GM23338 (cell line): Measurements from ENCODE around the gene SRA1. TPM values are rescaled to one million over a fixed set of nuclear protein-coding genes. Genes with fewer than 3 reads are reported as not detected.

Source experiments
- ATAC-seq: fragments of 200-7000 bp; cut with Tn5 transposase; 3 replicates; pipeline ENCODE4 v1.9.1; 2020
- DNase-seq: peaks from one replicate; pipeline ENCODE4 v3.0.0-alpha.2; 2015; ENCODE audit warnings: low spot score
- H2AFZ ChIP-seq: fragments of 200-600 bp; sonication (generic); 2 replicates; pipeline ENCODE4 v1.8.0; 2016; ENCODE audit warnings: antibody characterized with exemption, mild to moderate bottlenecking, moderate library complexity
- H3F3A ChIP-seq: fragments of 200-600 bp; sonication (generic); replicated peaks from 2 replicates; pipeline ENCODE4 v1.8.0; 2017; ENCODE audit warnings: antibody characterized with exemption, mixed run types, low read depth
- H3K27ac ChIP-seq: fragments of 200-600 bp; sonication (generic); 2 replicates; pipeline ENCODE4 v1.6.1; 2016; ENCODE audit warnings: low read depth
- H3K27me3 ChIP-seq: fragments of 200-600 bp; sonication (generic); 2 replicates; pipeline ENCODE4 v1.8.0; 2016; ENCODE audit warnings: mild to moderate bottlenecking, mixed run types, moderate library complexity; ENCODE audit not compliant: insufficient read depth
- H3K36me3 ChIP-seq: fragments of 200-600 bp; sonication (generic); 2 replicates; pipeline ENCODE4 v1.8.0; 2016; ENCODE audit warnings: mild to moderate bottlenecking; ENCODE audit not compliant: insufficient read depth
- H3K4me1 ChIP-seq: fragments of 200-600 bp; sonication (generic); 2 replicates; pipeline ENCODE4 v1.8.0; 2016; ENCODE audit warnings: mild to moderate bottlenecking, moderate library complexity; ENCODE audit not compliant: insufficient read depth
- H3K4me2 ChIP-seq: fragments of 200-600 bp; sonication (generic); 2 replicates; pipeline ENCODE4 v1.7.1; 2017; ENCODE audit warnings: mixed run types
- H3K4me3 ChIP-seq: fragments of 200-600 bp; sonication (generic); 2 replicates; pipeline ENCODE4 v1.6.1; 2016; ENCODE audit warnings: mixed run types
- H3K79me2 ChIP-seq: fragments of 200-600 bp; sonication (generic); replicated peaks from 2 replicates; pipeline ENCODE4 v1.8.0; 2017; ENCODE audit warnings: mild to moderate bottlenecking; ENCODE audit not compliant: insufficient read depth
- H3K9me2 ChIP-seq: fragments of 200-600 bp; sonication (generic); 2 replicates; pipeline ENCODE4 v1.8.0; 2017; ENCODE audit not compliant: insufficient read depth
- H4K20me1 ChIP-seq: fragments of 200-600 bp; sonication (generic); replicated peaks from 2 replicates; pipeline ENCODE4 v1.8.0; 2017; ENCODE audit warnings: mild to moderate bottlenecking; ENCODE audit not compliant: insufficient read depth
- H3K27ac Mint-ChIP-seq: 2 replicates; pipeline ENCODE4 v1.8.0; 2020; ENCODE audit warnings: inconsistent platforms, mild to moderate bottlenecking, moderate library complexity, mixed read lengths
- H3K27me3 Mint-ChIP-seq: 3 replicates; pipeline ENCODE4 v1.8.0; 2022; ENCODE audit warnings: low read depth, mild to moderate bottlenecking, moderate library complexity, mixed read lengths, inconsistent platforms; ENCODE audit not compliant: insufficient read depth, poor library complexity
- H3K36me3 Mint-ChIP-seq: 3 replicates; pipeline ENCODE4 v1.8.0; 2021; ENCODE audit warnings: low read depth, mild to moderate bottlenecking, inconsistent platforms, moderate library complexity, mixed read lengths
- H3K4me1 Mint-ChIP-seq: 3 replicates; pipeline ENCODE4 v1.8.0; 2020; ENCODE audit warnings: mild to moderate bottlenecking, inconsistent platforms, mixed read lengths
- H3K4me3 Mint-ChIP-seq: 3 replicates; pipeline ENCODE4 v1.8.0; 2021; ENCODE audit warnings: moderate library complexity, mild to moderate bottlenecking, inconsistent platforms, mixed read lengths
- H3K9me3 Mint-ChIP-seq: 3 replicates; pipeline ENCODE4 v1.8.0; 2020; ENCODE audit warnings: moderate library complexity, mild to moderate bottlenecking, inconsistent platforms, mixed read lengths
- CREB1 ChIP-seq: fragments of 250-450 bp; sonication (Bioruptor Pico); IDR thresholded peaks from 2 replicates; pipeline ENCODE4 v1.5.0; 2020; ENCODE audit warnings: low read depth, mild to moderate bottlenecking, moderate library complexity
- EZH2 ChIP-seq: fragments of 200-600 bp; sonication (generic); IDR thresholded peaks from one replicate; pipeline ENCODE4 v1.8.0; 2017; ENCODE audit warnings: antibody characterized with exemption, mild to moderate bottlenecking, low read depth; ENCODE audit not compliant: unreplicated experiment
- EZH2phosphoT487 ChIP-seq: fragments of 200-600 bp; sonication (generic); IDR thresholded peaks from one replicate; pipeline ENCODE4 v1.8.1; 2018; ENCODE audit warnings: antibody characterized with exemption; ENCODE audit not compliant: unreplicated experiment
- JUNB ChIP-seq: IDR thresholded peaks from one replicate; pipeline ENCODE4 v1.6.1; 2016; ENCODE audit warnings: antibody characterized with exemption; ENCODE audit not compliant: unreplicated experiment
- NANOG ChIP-seq: IDR thresholded peaks from 2 replicates; pipeline ENCODE4 v1.6.1; 2016; ENCODE audit warnings: antibody characterized with exemption, borderline replicate concordance
- POLR2AphosphoS5 ChIP-seq: IDR thresholded peaks from 2 replicates; pipeline ENCODE4 v1.6.1; 2016; ENCODE audit warnings: antibody characterized with exemption, low read depth
- REST ChIP-seq: IDR thresholded peaks from one replicate; pipeline ENCODE4 v1.6.1; 2018; ENCODE audit warnings: antibody characterized with exemption; ENCODE audit not compliant: unreplicated experiment
- STAT1 ChIP-seq: IDR thresholded peaks from one replicate; pipeline ENCODE4 v1.6.1; 2016; ENCODE audit warnings: antibody characterized with exemption; ENCODE audit not compliant: unreplicated experiment
- microRNA-seq: library from miRNA; unstranded; fragments of <30 nt; microRNA quantifications from one replicate; pipeline ENCODE4, GENCODE V29; 2017
- polyA plus RNA-seq: library from polyadenylated mRNA; unstranded; fragments of >200 nt; fragmentation: Nextera tagmentation; extraction: Ambion mirVana; gene quantifications from 2 replicates; pipeline ENCODE4 v1.2.1, GENCODE V29; 2016
- small RNA-seq: library from RNA; depleted of rRNA; stranded (forward); fragments of <200 nt; gene quantifications from one replicate; pipeline ENCODE3, GENCODE V24; 2014; ENCODE audit warnings: low replicate concordance
- total RNA-seq: library from RNA; depleted of rRNA; stranded (reverse); fragments of >200 nt; shearing (Covaris generic); gene quantifications from 2 replicates; pipeline ENCODE4 v1.2.3, GENCODE V29; 2014; rRNA removed
- TF ChIP-seq, protein P1 (sequence below), 2 experiments: fragments of 200-600 bp in 1 of 2; sonication (generic) in 1 of 2; conservative IDR thresholded peaks; 2 replicates each; pipeline versions ENCODE4 v1.5.1 to v1.6.1; 2016 to 2017; ENCODE audit warnings: antibody characterized with exemption in 2 of 2, low read depth in 2 of 2, mild to moderate bottlenecking in 2 of 2, moderate library complexity in 1 of 2
- TF ChIP-seq, protein P2 (sequence below): IDR thresholded peaks from 2 replicates; pipeline ENCODE4 v1.6.1; 2016; ENCODE audit warnings: antibody characterized with exemption

SRA1 gene
- total and polyA plus RNA-seq, 2 experiments from 2014 or later: 38.4 to 74.7 TPM

GRCh38 chr5:140502834-140503233 is 54.4 kb downstream of the SRA1 start:
- Mint-ChIP-seq H3K36me3 (peaks cover 26% of the 10 kb centered on the region), H3K4me3 (no peak overlapping the region), H3K9me3 (no peaks in the 10 kb centered on the region), H3K27ac (no peak overlapping the region), H3K27me3 (no peaks in the 10 kb centered on the region), H3K4me1 (no peaks in the 10 kb centered on the region)
- H3K4me2 ChIP-seq: no peak overlapping the region
- H4K20me1 ChIP-seq: peaks cover 5% of the 10 kb centered on the region; the same call in 1 of the 2 replicates
- ATAC-seq: no peak
- DNase-seq: no peak
- no peak overlapping the region for H3K4me3 ChIP-seq
- no peak overlapping the region for H3K27ac ChIP-seq
- no peaks in the 10 kb centered on the region for H3F3A ChIP-seq
- H3K79me2 ChIP-seq: no peaks in the 10 kb centered on the region; the same call in 1 of the 2 replicates
- H3K9me2 ChIP-seq: no peaks in the 10 kb centered on the region
- H3K36me3 ChIP-seq: peaks cover 29% of the 10 kb centered on the region
- H3K4me1 ChIP-seq: no peaks in the 10 kb centered on the region
- H3K27me3 ChIP-seq: no peaks in the 10 kb centered on the region
- H2AFZ ChIP-seq: no peak overlapping the region
- TF ChIP-seq NANOG (no peak), POLR2AphosphoS5 (no peak), EZH2 (no peak), REST (no peak), JUNB (no peak), CREB1 (CRISPR knock-in tag) (no peak), EZH2phosphoT487 (no peak), STAT1 (no peak)
- TF ChIP-seq, protein P1, sequence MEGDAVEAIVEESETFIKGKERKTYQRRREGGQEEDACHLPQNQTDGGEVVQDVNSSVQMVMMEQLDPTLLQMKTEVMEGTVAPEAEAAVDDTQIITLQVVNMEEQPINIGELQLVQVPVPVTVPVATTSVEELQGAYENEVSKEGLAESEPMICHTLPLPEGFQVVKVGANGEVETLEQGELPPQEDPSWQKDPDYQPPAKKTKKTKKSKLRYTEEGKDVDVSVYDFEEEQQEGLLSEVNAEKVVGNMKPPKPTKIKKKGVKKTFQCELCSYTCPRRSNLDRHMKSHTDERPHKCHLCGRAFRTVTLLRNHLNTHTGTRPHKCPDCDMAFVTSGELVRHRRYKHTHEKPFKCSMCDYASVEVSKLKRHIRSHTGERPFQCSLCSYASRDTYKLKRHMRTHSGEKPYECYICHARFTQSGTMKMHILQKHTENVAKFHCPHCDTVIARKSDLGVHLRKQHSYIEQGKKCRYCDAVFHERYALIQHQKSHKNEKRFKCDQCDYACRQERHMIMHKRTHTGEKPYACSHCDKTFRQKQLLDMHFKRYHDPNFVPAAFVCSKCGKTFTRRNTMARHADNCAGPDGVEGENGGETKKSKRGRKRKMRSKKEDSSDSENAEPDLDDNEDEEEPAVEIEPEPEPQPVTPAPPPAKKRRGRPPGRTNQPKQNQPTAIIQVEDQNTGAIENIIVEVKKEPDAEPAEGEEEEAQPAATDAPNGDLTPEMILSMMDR (conservative IDR thresholded peaks at IDR 0.05; ENCODE audit: low read depth in 2 of 2): no peak
- TF ChIP-seq, protein P2, sequence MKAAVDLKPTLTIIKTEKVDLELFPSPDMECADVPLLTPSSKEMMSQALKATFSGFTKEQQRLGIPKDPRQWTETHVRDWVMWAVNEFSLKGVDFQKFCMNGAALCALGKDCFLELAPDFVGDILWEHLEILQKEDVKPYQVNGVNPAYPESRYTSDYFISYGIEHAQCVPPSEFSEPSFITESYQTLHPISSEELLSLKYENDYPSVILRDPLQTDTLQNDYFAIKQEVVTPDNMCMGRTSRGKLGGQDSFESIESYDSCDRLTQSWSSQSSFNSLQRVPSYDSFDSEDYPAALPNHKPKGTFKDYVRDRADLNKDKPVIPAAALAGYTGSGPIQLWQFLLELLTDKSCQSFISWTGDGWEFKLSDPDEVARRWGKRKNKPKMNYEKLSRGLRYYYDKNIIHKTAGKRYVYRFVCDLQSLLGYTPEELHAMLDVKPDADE: no peak

Small RNA genes within 50 kb of the gene (microRNA-seq; reads per million reads assigned to microRNA genes)
- not detected for gene MIR6831

Small RNA genes within 50 kb of the gene (small RNA-seq; reads per million reads assigned to genes)
- gene RF00279 (0.12 reads per million), gene RF00443 (not detected)

Other genes with a start within 250 kb of the SRA1 start
- 2.0 and 2.9 TPM in 2 replicates for gene HBEGF, start 210.9 kb downstream of the SRA1 start, total RNA-seq
- gene HBEGF, start 210.9 kb downstream of the SRA1 start, polyA plus RNA-seq: 2.2 and 2.3 TPM in 2 replicates
- gene SLC4A9, start 197.3 kb downstream of the SRA1 start, total RNA-seq: 0.08 TPM in 1 of 2 replicates, not detected in the other
- gene SLC4A9, start 197.3 kb downstream of the SRA1 start, polyA plus RNA-seq: 0.08 TPM in 1 of 2 replicates, not detected in the other
- 119 and 123 TPM in 2 replicates for gene ANKHD1, start 155.6 kb downstream of the SRA1 start, total RNA-seq
- 58.6 and 73.0 TPM in 2 replicates for gene ANKHD1, start 155.6 kb downstream of the SRA1 start, polyA plus RNA-seq
- 2.4 TPM in 1 of 2 replicates, not detected in the other for gene EIF4EBP3, start 9.8 kb downstream of the SRA1 start, total RNA-seq
- 20.2 and 21.5 TPM in 2 replicates for gene EIF4EBP3, start 9.8 kb downstream of the SRA1 start, polyA plus RNA-seq
- gene APBB3, start 7.1 kb upstream of the SRA1 start, total RNA-seq: 10.2 and 15.4 TPM in 2 replicates
- gene APBB3, start 7.1 kb upstream of the SRA1 start, polyA plus RNA-seq: 7.7 and 9.0 TPM in 2 replicates
- gene SLC35A4, start 7.4 kb upstream of the SRA1 start, total RNA-seq: 34.4 and 39.1 TPM in 2 replicates
- 17.7 and 19.0 TPM in 2 replicates for gene SLC35A4, start 7.4 kb upstream of the SRA1 start, polyA plus RNA-seq
- gene CD14, start 75.7 kb upstream of the SRA1 start, total RNA-seq: not detected in 2 replicates
- gene CD14, start 75.7 kb upstream of the SRA1 start, polyA plus RNA-seq: 0.17 TPM in 1 of 2 replicates, not detected in the other
- 19.9 and 37.4 TPM in 2 replicates for gene TMCO6, start 82.0 kb upstream of the SRA1 start, total RNA-seq
- gene TMCO6, start 82.0 kb upstream of the SRA1 start, polyA plus RNA-seq: 18.7 and 19.0 TPM in 2 replicates
- gene NDUFA2, start 90.2 kb upstream of the SRA1 start, total RNA-seq: 48.8 and 55.7 TPM in 2 replicates
- gene NDUFA2, start 90.2 kb upstream of the SRA1 start, polyA plus RNA-seq: 292 and 317 TPM in 2 replicates
- gene IK, start 90.4 kb upstream of the SRA1 start, total RNA-seq: 58.9 and 77.3 TPM in 2 replicates
- gene IK, start 90.4 kb upstream of the SRA1 start, polyA plus RNA-seq: 116 and 128 TPM in 2 replicates
- gene WDR55, start 107.4 kb upstream of the SRA1 start, total RNA-seq: 18.0 and 22.7 TPM in 2 replicates
- 9.3 and 9.6 TPM in 2 replicates for gene WDR55, start 107.4 kb upstream of the SRA1 start, polyA plus RNA-seq
- 15.5 and 22.0 TPM in 2 replicates for gene DND1, start 116.1 kb upstream of the SRA1 start, total RNA-seq
- gene DND1, start 116.1 kb upstream of the SRA1 start, polyA plus RNA-seq: 7.3 and 8.1 TPM in 2 replicates
- 57.8 and 58.8 TPM in 2 replicates for gene HARS1, start 133.9 kb upstream of the SRA1 start, total RNA-seq
- 48.6 and 51.6 TPM in 2 replicates for gene HARS1, start 133.9 kb upstream of the SRA1 start, polyA plus RNA-seq
- gene HARS2, start 134.0 kb upstream of the SRA1 start, total RNA-seq: 21.6 and 29.6 TPM in 2 replicates
- 12.7 and 14.4 TPM in 2 replicates for gene HARS2, start 134.0 kb upstream of the SRA1 start, polyA plus RNA-seq
- 26.4 and 35.6 TPM in 2 replicates for gene ZMAT2, start 143.0 kb upstream of the SRA1 start, total RNA-seq
- 45.1 and 50.6 TPM in 2 replicates for gene ZMAT2, start 143.0 kb upstream of the SRA1 start, polyA plus RNA-seq
- gene PCDHA1, start 228.7 kb upstream of the SRA1 start, total RNA-seq: 1.6 and 3.2 TPM in 2 replicates
- 0.52 and 0.81 TPM in 2 replicates for gene PCDHA1, start 228.7 kb upstream of the SRA1 start, polyA plus RNA-seq
- gene PCDHA2, start 237.4 kb upstream of the SRA1 start, total RNA-seq: 2.2 and 2.4 TPM in 2 replicates
- 0.99 and 1.3 TPM in 2 replicates for gene PCDHA2, start 237.4 kb upstream of the SRA1 start, polyA plus RNA-seq
- 4.0 TPM in 2 replicates for gene PCDHA3, start 243.6 kb upstream of the SRA1 start, total RNA-seq
- 0.87 and 1.2 TPM in 2 replicates for gene PCDHA3, start 243.6 kb upstream of the SRA1 start, polyA plus RNA-seq
- 9.6 and 12.5 TPM in 2 replicates for gene PCDHA4, start 249.6 kb upstream of the SRA1 start, total RNA-seq
- gene PCDHA4, start 249.6 kb upstream of the SRA1 start, polyA plus RNA-seq: 1.6 and 1.8 TPM in 2 replicates